Sciatic nerve (tissue), 2 donors: ENCODE results near the gene AMZ2. TPM values are rescaled to one million over a fixed set of nuclear protein-coding genes. Genes with fewer than 3 reads are reported as not detected.
"Not testable (repeated sequence)": the region's sequence is repeated elsewhere in the genome, so short reads cannot be mapped to it uniquely, and the experiment has no call there.

ENCODE experiments used
- ATAC-seq: fragments of 200-7000 bp; cut with Tn5 transposase; one replicate; pipeline ENCODE4 v1.9.1; 2020; ENCODE audit warnings: mild to moderate bottlenecking, moderate library complexity
- DNase-seq: peaks from one replicate; pipeline ENCODE4 v3.0.0-alpha.2; 2020; ENCODE audit warnings: low spot score
- intact Hi-C: fragments of 100-400 bp; cut with DNase I; formaldehyde crosslinking; loops from one replicate; pipeline ENCODE4 v1.14.2; 2022
- total RNA-seq: library from RNA; stranded (reverse); fragmentation: NEBNext Ultra II Directional; extraction: Animal tissue kit (Norgen Biotek cat#: 25700); gene quantifications from one replicate; pipeline ENCODE4 v1.2.1, GENCODE V29; 2021
- donor health status: DM: no; HTN: no; CAD: no.
- donor health status: DM: no; HTN: no; CAD: no.

Gene AMZ2
- total RNA-seq, 1 donor from 2014 or later = 62.1 TPM

- intact Hi-C loops = no loop called here
- ATAC-seq = no peak
- no peak for DNase-seq
Observed at GRCh38 chr17:68239632-68240366, 8.0 kb upstream of the AMZ2 start.

DNA sequence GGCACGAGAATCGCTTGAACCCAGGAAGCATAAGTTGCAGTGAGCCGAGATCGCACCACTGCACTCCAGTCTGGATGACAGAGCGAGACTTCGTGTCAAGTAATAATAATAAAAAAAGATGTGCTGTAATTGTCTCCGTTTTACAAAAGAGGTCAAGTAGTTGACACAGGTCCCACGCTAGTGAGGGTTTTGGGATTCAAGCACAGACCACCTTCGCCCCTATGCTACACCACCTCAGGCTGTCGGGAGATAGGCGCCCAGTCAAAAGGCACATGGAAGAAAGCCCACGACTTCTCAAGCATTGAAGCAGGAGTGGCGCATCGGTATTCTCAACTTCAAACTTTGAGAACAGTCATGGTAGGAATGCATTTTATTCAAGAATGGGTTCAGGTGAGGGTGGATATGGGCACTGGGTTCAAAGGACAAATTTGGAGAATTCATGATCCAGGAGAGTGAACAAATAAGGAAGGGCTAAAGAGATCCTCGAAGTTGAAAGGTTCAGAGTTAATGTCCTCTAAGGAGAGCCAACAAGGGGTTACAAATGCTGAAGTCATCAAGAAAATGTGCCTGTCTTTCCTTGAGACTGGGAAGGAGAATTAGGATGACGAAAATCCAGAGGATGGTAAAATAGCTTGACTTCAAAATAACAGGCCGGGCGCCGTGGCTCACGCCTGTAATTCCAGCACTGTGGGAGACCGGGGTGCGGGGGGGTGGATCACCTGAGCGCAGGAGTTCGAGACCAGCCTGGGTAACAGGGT lies 1.4 kb upstream of the AMZ2 start:
- intact Hi-C loops = no loop called here

GRCh38 chr17:68248199-68248825 lies 469 bp downstream of the AMZ2 start:
- peak; percentile 70 for ATAC-seq
- no peak for DNase-seq
- intact Hi-C loops = no loop called here

More for the DNA sequence above, 1.4 kb upstream of the AMZ2 start:
- ATAC-seq (no peak), DNase-seq (no peak)

GRCh38 chr17:68248891-68249290 lies 1.0 kb downstream of the AMZ2 start:
- intact Hi-C loops = no loop called here

GRCh38 chr17:68249354-68249765 lies 1.5 kb downstream of the AMZ2 start:
- ATAC-seq = no peak

More at GRCh38 chr17:68248891-68249290, 1.0 kb downstream of the AMZ2 start:
- ATAC-seq (no peak), DNase-seq (no peak)

DNA sequence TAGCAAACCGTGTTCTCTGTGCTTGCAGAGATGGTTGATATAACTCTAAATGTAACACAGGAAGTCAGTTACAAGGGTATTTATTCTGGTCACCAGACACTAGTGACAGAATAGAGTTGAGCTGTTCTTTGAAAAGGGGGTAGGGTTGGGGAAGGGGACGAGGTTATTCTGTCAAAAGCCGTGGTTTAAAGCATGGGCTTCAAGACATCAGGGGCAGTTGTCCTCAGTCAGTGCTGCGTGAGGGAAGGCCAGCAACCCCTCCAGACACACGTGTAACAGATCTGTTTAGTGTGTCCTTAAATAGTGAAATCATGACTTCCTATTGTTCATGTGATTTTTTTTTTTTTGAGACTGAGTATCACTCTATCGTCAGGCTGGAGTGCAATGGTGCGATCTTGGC lies 5.6 kb downstream of the AMZ2 start:
- ATAC-seq, intact Hi-C loops, DNase-seq: not testable (repeated sequence)

More at GRCh38 chr17:68249354-68249765, 1.5 kb downstream of the AMZ2 start:
- no peak for DNase-seq
- intact Hi-C loops = no loop called here

DNA sequence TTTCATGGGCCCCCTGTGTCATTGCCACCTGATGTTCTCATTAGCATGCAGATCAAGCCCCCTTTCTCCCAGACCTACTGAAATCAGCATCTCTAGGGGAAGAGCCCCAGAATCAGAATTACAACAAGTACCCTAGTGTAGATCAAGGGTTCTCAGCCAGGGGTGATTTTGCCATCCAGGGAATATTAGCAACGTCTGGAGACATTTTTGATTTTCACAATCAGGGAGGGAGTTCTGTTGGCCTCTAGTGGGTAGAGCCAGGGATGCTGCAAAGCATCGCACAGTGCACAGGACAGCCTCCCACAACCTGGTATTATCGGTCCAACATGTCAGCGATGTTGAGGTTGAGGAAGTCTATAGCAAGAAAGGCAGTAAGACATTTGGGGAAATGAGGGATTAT lies 7.3 kb downstream of the AMZ2 start:
- ATAC-seq (no peak), DNase-seq (no peak)
- intact Hi-C loops = no loop called here

DNA sequence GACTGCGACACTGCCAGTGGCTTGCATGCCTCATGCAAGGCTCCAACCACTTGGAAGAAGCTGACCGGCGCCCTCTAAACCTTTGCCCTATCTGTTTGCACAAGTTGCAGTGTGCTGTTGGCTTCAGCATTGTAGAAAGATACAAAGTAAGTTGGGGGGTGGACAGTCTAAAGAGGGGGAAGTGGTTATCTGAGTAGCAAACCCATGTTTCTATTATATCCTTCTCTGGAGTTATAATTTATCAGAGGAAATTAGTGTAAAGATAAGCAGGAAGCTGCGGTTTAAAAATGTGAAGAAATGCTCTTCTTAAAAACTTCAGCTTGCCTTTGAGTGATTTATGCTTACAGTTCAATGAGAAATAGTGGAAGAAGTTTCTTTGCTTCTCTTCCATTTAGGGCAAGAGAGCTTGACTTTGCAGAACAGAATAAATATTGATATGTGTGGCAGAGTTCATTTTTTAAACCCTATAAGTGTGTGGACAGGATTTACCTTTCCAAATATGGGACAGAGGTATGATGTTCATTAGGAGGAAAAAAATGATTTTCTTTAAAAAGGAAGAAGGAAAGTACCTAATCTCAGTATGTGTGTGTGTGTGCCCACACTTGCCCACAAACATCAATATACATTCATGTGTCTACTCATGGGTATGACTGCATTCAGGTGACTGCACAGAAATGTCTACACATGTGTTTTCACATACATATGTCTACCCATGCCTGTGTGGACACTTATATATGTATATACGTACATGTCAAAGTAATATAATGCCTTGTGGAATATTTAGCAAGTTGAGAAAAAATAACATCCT lies 8.1 kb downstream of the AMZ2 start:
- ATAC-seq = no peak

DNA sequence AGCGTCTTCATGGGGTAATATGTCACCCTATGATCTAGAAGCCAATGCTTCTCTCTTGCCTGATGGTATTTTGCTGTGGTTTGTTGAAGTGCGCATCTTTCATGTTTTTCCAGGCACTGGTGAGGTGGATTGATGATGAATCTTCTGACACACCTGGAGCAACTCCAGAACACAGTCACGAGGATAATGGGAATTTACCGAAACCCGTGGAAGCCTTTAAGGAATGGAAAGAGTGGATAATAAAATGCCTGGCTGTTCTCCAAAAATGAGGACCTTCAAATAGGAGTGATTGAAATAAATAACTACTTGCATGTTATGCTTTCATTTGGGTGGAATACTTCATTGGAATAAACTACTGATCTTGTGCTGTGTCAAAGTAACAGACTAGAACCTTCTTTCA lies 8.9 kb downstream of the AMZ2 start:
- ATAC-seq, DNase-seq, intact Hi-C loops: not testable (repeated sequence)

More for the DNA sequence above, 8.1 kb downstream of the AMZ2 start:
- no peak for DNase-seq
- intact Hi-C loops = no loop called here

DNA sequence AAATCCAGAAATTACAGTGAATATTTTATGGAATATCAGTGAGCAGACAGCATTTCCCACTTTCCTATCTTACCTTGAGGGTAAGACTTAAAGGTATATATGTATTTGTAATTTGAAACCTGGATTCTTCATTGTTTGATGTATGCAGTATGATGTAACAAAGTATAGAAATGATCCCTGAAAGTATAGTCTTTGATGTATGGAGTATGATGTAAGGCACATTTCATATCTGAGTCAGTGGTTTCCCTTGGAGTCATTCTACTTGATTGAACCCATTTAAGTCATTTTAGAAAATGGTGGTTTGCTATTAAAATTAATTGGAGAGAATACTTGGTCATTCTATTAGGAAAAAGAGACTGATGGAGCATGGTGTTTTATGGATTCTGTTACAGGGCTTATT lies 10.1 kb downstream of the AMZ2 start:
- DNase-seq (no peak), ATAC-seq (no peak)
- intact Hi-C loops = no loop called here

DNA sequence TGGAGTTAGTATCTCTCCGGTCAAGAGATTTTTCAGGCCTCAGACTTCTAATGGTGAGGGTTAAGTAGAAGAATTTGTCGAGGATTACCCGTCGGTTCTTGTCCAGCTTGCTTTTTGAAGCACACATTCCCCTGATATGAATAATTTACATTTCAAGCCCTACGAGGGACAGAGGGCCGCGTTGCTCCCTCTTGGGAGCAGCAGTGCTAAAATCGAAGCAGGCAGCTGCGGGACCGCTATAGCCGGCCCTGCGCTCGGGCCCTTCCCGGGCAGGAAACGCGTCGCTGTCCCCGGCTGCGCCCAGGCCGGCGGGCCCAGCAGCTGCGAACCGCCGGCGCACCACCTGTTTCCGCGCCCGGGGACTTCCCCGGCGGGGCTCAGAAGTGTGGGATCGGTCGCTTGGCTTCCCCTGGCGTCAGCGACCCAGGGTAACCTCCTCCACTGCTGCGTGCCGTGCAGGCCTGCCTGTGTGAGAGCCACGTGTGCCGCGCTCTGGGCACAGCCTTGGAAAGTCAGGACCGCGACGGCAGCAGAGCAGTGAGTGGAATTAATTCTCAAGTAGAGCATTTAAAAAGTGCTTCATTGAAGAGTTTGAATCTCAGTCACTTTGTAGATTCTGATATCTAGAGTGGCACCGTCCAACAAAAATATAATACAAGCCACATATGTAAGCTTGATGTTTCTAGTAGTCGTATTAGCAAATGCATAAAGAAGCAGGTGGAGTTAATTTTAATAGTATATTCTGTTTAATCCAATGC lies 11.2 kb downstream of the AMZ2 start:
- intact Hi-C loops = not testable (repeated sequence)

DNA sequence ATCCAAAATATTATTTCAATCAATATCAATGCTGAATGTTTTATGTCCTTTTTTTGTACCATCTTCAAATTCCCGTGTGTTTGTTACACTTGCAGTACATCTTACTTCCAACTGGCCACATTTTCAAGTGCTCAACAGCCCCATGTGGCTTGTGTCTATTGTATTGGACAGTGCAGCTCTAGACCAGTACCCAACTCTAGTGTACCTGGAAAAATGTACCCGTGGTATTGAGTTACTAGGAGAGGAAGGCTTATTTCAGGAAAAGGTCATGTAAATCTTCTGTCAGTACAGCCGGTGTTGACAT lies 11.8 kb downstream of the AMZ2 start:
- intact Hi-C loops, ATAC-seq, DNase-seq: not testable (repeated sequence)

More for the DNA sequence above, 11.2 kb downstream of the AMZ2 start:
- ATAC-seq (peak; percentile 88), DNase-seq (peak; percentile 70)

DNA sequence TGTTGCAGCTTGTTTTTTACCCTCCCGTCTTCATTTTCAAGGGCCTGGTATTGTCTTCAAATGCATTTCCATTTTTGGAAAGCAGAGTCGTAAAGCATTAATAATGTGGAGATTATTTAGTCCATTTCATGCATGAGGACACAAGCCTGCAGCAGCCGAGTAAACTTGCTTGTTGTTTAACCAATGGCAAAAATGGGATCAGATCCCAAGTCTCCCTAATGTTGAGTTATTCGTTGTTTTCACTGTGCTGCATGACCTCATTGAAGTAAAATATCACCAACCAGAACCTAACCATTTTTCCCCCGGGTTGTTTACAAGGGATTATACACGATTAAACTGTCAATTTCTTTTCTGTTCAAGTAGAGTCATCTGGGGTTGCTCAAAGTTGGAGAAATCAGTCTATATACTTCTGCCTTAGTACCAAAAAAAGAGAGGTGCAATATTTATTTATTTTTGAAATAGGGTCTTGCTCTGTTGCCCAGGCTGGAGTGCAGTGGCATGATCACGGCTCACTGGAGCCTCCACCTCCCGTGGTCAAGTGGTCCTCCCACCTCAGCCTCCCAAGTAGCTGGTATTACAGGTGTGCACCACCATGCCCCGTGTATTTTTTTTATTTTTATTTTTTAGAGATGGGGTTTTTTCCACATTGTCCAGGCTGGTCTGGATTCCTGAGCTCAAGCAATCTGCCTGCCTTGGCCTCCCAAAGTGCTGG lies 12.4 kb downstream of the AMZ2 start:
- DNase-seq (no peak), ATAC-seq (no peak)
- intact Hi-C loops = loop anchor here (10.0 kb wide), 1 partner anchor 205 kb away; no protein-coding TSS in a partner anchor

DNA sequence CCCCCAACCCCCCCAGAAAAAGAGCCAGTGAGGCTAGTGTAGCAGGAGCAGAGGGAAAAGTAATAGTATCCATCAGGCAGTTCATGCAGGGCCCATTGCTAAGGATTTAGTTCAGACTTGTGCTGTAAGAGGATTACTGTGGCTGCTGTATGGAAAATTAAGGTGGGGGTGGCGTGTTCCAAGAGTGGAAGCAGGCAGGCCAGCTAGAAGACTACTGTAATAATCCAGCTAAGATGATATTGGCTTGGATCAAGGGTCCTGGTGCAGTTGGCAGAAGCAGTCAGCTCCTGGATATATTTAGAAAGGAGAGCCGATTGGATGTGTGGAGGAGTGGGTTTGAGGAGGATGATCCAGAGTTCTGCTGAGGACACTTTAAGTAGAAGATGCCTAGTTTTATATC lies 14.6 kb downstream of the AMZ2 start:
- ATAC-seq, DNase-seq: not testable (repeated sequence)
- intact Hi-C loops = loop anchor here (10.0 kb wide), 1 partner anchor 202 kb away; no protein-coding TSS in a partner anchor

- DNase-seq = not testable (repeated sequence)
- intact Hi-C loops = loop anchor here (10.0 kb wide), 1 partner anchor 202 kb away; no protein-coding TSS in a partner anchor
- peak; percentile 87 for ATAC-seq
Observed at GRCh38 chr17:68263101-68263681, 15.3 kb downstream of the AMZ2 start.

DNA sequence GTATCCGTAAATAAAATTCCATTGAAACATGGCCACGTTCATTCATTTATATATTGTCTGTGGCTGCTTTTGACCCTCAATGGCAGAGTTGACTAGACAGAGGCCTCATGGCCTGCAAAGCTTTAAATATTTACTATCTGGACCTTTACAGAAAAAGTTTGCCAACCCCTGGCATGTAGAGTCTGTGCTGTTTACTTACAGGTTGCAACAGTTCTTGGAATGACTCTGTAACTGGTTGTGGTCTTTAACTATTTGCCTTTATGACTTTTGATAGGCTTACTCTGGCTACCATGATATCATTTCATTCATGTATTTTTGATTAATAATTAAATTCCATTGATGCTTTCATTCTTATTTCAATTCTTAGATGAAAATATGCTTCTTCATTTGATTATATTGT lies 18.0 kb downstream of the AMZ2 start:
- intact Hi-C loops = loop anchor here (10.0 kb wide), 1 partner anchor 199 kb away; no protein-coding TSS in a partner anchor
- not testable (repeated sequence) for ATAC-seq, DNase-seq

GRCh38 chr17:68273722-68274121 lies 25.9 kb downstream of the AMZ2 start:
- DNase-seq = no peak
- ATAC-seq = no peak
- intact Hi-C loops = no loop called here
